ENCODE measurements around the gene VHLL. TPM values are rescaled to one million over a fixed set of nuclear protein-coding genes. Genes with fewer than 3 reads are reported as not detected.

VHLL gene
- total and polyA plus RNA-seq, 10 of the 15 experiments (the other 5 are each of a cell fraction or from before 2014, with no cell fraction given): 0.23 TPM; not detected in 9

DNA sequence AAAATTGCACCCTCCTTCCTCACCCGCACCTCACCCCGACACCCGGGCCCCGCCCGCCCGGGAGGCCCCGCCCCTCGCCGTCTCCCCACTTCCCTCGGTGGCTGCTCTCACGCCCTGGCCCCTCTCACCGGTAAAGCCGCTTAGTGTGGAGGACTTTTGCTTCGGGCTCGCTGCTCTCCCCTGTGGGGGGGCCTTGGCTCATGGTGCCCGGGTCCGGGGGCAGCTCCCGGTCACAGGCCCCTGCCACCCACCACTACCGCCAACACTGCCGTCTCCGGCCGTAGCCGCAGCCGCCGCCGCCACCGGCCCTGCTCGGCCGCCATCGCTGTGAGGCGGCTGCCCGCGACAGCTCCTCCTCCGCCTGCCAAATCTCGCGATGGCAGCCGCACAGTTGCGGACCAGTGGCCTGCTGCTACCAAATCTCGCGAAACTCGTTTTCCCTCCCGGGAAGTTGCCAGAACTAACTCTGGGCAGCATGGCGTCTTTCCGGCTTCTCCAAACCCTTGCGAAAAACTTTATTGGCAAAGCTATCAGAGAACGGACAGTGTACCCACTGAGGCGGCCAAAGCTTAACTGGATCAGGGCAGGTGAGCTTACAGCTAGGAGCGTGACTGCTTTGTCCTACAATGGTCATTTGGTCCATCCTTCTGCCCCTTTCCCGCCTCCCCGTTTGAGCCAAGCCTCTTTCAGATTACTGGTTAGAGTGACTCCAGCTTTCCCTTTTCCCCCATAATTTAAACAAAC is 16.5 kb downstream of the VHLL start, which contains the start of gene SMG5 (continued):
- peak; percentile 17; the same call in 1 of the 2 replicates for TF ChIP-seq REST (IDR thresholded peaks at IDR 0.05; ENCODE audit: low read depth, low read length)
- TF ChIP-seq E2F8 (IDR thresholded peaks at IDR 0.05; ENCODE audit: low read depth, partially characterized antibody): peak; percentile 78
- peak; percentile 69; the same call in 1 of the 2 replicates for TF ChIP-seq MEF2A (IDR thresholded peaks at IDR 0.05; ENCODE audit: insufficient read depth, low read depth, low read length)
- TF ChIP-seq, protein P1, sequence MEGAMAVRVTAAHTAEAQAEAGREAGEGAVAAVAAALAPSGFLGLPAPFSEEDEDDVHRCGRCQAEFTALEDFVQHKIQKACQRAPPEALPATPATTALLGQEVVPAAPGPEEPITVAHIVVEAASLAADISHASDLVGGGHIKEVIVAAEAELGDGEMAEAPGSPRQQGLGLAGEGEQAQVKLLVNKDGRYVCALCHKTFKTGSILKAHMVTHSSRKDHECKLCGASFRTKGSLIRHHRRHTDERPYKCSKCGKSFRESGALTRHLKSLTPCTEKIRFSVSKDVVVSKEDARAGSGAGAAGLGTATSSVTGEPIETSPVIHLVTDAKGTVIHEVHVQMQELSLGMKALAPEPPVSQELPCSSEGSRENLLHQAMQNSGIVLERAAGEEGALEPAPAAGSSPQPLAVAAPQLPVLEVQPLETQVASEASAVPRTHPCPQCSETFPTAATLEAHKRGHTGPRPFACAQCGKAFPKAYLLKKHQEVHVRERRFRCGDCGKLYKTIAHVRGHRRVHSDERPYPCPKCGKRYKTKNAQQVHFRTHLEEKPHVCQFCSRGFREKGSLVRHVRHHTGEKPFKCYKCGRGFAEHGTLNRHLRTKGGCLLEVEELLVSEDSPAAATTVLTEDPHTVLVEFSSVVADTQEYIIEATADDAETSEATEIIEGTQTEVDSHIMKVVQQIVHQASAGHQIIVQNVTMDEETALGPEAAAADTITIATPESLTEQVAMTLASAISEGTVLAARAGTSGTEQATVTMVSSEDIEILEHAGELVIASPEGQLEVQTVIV (IDR thresholded peaks at IDR 0.05; ENCODE audit: borderline replicate concordance, partially characterized antibody): peak; percentile 48
- peak; percentile 51; the same call in 1 of the 2 replicates for TF ChIP-seq GATAD2B (conservative IDR thresholded peaks at IDR 0.05; ENCODE audit: low read depth)
- TF ChIP-seq RCOR1 (conservative IDR thresholded peaks at IDR 0.05; ENCODE audit: low read depth, low read length): peak; percentile 100
- TF ChIP-seq PBX3 (IDR thresholded peaks at IDR 0.05; ENCODE audit: insufficient replicate concordance, low read depth, low read length): peak; percentile 15
- no peak for TF ChIP-seq WRNIP1 (IDR thresholded peaks at IDR 0.05; ENCODE audit: borderline replicate concordance, low read depth, low read length)
- TF ChIP-seq SMARCA5 (IDR thresholded peaks at IDR 0.05): no peak; the same call in none of the 2 replicates
- peak; percentile 63 for TF ChIP-seq KLF5 (IDR thresholded peaks at IDR 0.05; ENCODE audit: partially characterized antibody)
- peak; percentile 79 for TF ChIP-seq BACH1 (IDR thresholded peaks at IDR 0.05; ENCODE audit: borderline replicate concordance)
- TF ChIP-seq SMC3 (IDR thresholded peaks at IDR 0.05; ENCODE audit: borderline replicate concordance, low read length): no peak
- peak; percentile 89 for TF ChIP-seq CREM (IDR thresholded peaks at IDR 0.05; ENCODE audit: low read depth)
- 0 out of 2 replicates have a peak, but pooled peaks have one; percentile 30 for TF ChIP-seq CHD1 (IDR thresholded peaks at IDR 0.05; ENCODE audit: low read depth, low read length)
- peak; percentile 94 for TF ChIP-seq MXI1 (IDR thresholded peaks at IDR 0.05; ENCODE audit: low read depth, low read length)
- peak; percentile 74 for TF ChIP-seq RELB (IDR thresholded peaks at IDR 0.05; ENCODE audit: low read depth)
- no peak for TF ChIP-seq NRF1 (conservative IDR thresholded peaks at IDR 0.05; ENCODE audit: low read depth, low read length)

Data from GM12878 (cell line).